ENCODE results near the gene DPY19L3. TPM values are rescaled to one million over a fixed set of nuclear protein-coding genes. Genes with fewer than 3 reads are reported as not detected.

DPY19L3 gene
- total and polyA plus RNA-seq, 4 experiments from 2014 or later, result 0.64 to 17.9 (median 9.8) TPM

Other genes starting within 250 kb of the DPY19L3 start
- gene ZNF507, start 60.2 kb upstream of the DPY19L3 start, total RNA-seq, result 10 to 100 TPM; 39.2 to 40.8 TPM
- gene ZNF507, start 60.2 kb upstream of the DPY19L3 start, polyA plus RNA-seq, result 1 to 10 TPM; 5.0 to 7.8 TPM
- 10 to 100 TPM; 61.1 to 67.4 TPM for gene PDCD5, start 175.4 kb downstream of the DPY19L3 start, total RNA-seq
- gene PDCD5, start 175.4 kb downstream of the DPY19L3 start, polyA plus RNA-seq, result 100 to 1,000 TPM; 172 to 195 TPM